Measurements from ENCODE around the gene CDH24. TPM values are rescaled to one million over a fixed set of nuclear protein-coding genes. Genes with fewer than 3 reads are reported as not detected.

Gene CDH24
- polyA plus RNA-seq, 1 donor (not counting 4 experiments of a cell fraction or from before 2014, with no cell fraction given): 3.9 TPM

DNA sequence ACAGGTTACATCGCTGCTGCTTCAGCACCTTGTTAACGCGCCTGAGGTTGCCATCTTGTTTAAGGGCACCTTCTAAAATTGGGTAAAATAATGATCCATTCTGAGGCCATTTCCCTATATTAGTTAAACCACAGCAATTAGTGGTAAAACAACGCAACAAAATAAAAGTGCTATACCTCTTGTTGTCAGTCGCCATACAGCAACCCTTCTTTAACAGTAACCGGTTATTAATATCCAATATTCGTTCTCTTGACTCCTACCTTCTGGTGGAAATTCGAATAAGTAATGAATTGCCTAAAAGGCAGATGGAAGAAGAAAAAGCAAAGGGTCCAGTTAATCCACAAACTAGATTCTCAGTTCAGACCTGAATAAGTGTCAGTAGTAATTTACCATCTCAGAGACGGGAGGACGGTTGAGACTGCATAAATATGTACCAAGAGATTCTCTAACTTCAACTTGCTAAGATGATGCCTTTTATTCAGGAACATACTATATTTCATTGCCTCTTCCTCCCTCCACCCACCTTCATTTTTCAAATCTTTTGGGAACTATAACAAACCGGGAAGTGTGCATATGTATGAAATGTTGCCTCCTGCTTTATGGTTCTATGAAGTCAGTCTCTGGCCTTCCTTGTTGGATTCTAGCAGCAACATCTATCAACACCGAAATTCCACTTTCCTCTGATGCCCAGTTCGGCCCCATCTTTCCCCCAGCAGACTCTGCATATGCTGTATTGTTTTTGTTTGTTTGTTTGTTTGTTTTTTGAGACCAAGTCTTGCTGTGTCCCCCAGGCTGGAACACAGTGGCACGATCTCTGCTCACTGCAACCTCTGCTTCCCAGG is 21.8 kb downstream of the CDH24 start:
- Histone ChIP-seq H3K9ac (ENCODE audit: control insufficient read depth, extremely low read depth, insufficient read depth, low read length) (peak overlapping the region; percentile 98), H4K20me1 (ENCODE audit: control insufficient read depth, extremely low read depth, insufficient read depth, low read length) (no peaks in the 10 kb centered on the region), H3K4me3 (ENCODE audit: control insufficient read depth in 2 of 3, extremely low read depth in 1 of 3, insufficient read depth in 2 of 3, low read depth in 1 of 3, low read length in 3 of 3) (peak overlapping the region in 2 of 3 experiments; percentile 98), H3K79me2 (ENCODE audit: control insufficient read depth, insufficient read depth, low read length) (peaks cover 28% of the 10 kb centered on the region), H3K4me1 (ENCODE audit: control insufficient read depth, extremely low read depth, insufficient read depth, low read length) (peaks cover 10% of the 10 kb centered on the region), H3K9me3 (ENCODE audit: control insufficient read depth, low read depth, low read length) (no peaks in the 10 kb centered on the region), H3K36me3 (ENCODE audit: control insufficient read depth in 2 of 2, extremely low read depth in 1 of 2, insufficient read depth in 2 of 2, low read length in 2 of 2) (peaks cover 5 to 6% of the 10 kb centered on the region in 2 experiments), H3K9me1 (ENCODE audit: control insufficient read depth, extremely low read depth, insufficient read depth, low read length) (no peaks in the 10 kb centered on the region), H3K4me2 (ENCODE audit: control insufficient read depth, extremely low read depth, insufficient read depth, low read depth, low read length) (peak overlapping the region; percentile 83), H3K27me3 (ENCODE audit: control insufficient read depth, extremely low read depth, insufficient read depth, low read length) (no peaks in the 10 kb centered on the region), H2AFZ (ENCODE audit: control insufficient read depth, low read length) (peak overlapping the region; percentile 100), H3K27ac (ENCODE audit: control insufficient read depth, insufficient read depth, low read length) (peak overlapping the region; percentile 100)
- DNase-seq (ENCODE audit: low read depth, low spot score) (no peak), FAIRE-seq (no peak)
- TF ChIP-seq EZH2 (IDR thresholded peaks at IDR 0.05; ENCODE audit: low read length): no peak
- TF ChIP-seq, protein P1, sequence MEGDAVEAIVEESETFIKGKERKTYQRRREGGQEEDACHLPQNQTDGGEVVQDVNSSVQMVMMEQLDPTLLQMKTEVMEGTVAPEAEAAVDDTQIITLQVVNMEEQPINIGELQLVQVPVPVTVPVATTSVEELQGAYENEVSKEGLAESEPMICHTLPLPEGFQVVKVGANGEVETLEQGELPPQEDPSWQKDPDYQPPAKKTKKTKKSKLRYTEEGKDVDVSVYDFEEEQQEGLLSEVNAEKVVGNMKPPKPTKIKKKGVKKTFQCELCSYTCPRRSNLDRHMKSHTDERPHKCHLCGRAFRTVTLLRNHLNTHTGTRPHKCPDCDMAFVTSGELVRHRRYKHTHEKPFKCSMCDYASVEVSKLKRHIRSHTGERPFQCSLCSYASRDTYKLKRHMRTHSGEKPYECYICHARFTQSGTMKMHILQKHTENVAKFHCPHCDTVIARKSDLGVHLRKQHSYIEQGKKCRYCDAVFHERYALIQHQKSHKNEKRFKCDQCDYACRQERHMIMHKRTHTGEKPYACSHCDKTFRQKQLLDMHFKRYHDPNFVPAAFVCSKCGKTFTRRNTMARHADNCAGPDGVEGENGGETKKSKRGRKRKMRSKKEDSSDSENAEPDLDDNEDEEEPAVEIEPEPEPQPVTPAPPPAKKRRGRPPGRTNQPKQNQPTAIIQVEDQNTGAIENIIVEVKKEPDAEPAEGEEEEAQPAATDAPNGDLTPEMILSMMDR (optimal IDR thresholded peaks at IDR 0.05 in 1 of 3, IDR thresholded peaks at IDR 0.05 in 1 of 3, conservative IDR thresholded peaks at IDR 0.05 in 1 of 3; ENCODE audit: extremely low read depth in 1 of 3, insufficient read depth in 2 of 3, low read length in 3 of 3): no peak
- dilution Hi-C loops (cut with MboI; ENCODE audit: extremely low pct_ligation_motif_present, low sequenced_read_pairs): no loop called here

DNA sequence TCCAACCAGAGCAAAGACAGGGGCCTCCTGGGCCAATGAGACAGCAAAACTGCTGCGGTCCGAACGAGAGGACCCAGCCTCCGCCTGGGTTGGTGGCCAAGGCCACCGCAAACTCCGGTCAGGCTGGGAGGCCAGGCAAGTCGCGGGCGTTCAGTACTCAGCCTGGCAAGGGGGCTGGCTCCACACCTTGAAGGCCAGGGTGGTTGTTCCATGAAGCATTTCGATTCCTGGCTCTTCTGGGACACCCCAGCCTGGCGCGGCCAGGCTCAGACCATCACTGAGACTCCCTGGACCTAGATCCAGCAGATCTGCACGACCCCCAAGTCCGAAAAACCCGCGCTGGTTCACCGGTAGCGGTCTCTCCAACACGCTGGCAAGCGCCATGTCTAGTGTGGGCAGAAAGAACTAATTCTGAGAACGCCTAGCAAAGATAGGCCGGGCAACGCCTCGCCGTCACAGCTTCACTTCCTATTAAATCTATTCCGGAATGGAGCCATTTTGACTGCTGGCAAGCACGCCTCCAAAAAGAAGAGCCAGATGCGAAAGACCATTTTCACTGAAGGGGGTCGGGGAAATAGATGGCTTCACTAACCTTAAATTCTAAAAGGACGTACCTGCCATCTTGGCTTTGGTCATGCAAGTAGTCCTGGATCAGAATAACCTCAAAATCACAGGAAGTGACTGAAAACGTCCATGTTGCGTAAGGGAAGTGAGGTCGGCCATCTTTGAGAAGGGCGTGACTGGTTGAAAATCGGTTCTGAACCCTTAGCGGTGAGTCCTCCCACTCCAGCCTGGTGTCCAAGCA is 22.6 kb downstream of the CDH24 start, which contains the start of gene PSMB5:
PSMB5 (minus strand) TSS at position 403 of the 805 bp plus-strand sequence; CDS start at position 384, 19 bp downstream.
- Histone ChIP-seq H3K9ac (ENCODE audit: control insufficient read depth, extremely low read depth, insufficient read depth, low read length) (peak within 1 kb of the TSS; percentile 98), H3K4me1 (ENCODE audit: control insufficient read depth, extremely low read depth, insufficient read depth, low read length) (peaks cover 10% of the 10 kb centered on the region), H3K27me3 (ENCODE audit: control insufficient read depth, extremely low read depth, insufficient read depth, low read length) (no peaks in the 10 kb centered on the region), H3K9me1 (ENCODE audit: control insufficient read depth, extremely low read depth, insufficient read depth, low read length) (no peaks in the 10 kb centered on the region), H3K9me3 (ENCODE audit: control insufficient read depth, low read depth, low read length) (no peaks in the 10 kb centered on the region), H4K20me1 (ENCODE audit: control insufficient read depth, extremely low read depth, insufficient read depth, low read length) (no peaks in the 10 kb centered on the region), H3K27ac (ENCODE audit: control insufficient read depth, insufficient read depth, low read length) (peak within 1 kb of the TSS; percentile 100), H3K4me2 (ENCODE audit: control insufficient read depth, extremely low read depth, insufficient read depth, low read depth, low read length) (peak within 1 kb of the TSS; percentile 83), H3K4me3 (ENCODE audit: control insufficient read depth in 2 of 3, extremely low read depth in 1 of 3, insufficient read depth in 2 of 3, low read depth in 1 of 3, low read length in 3 of 3) (peak within 1 kb of the TSS; percentile 96 to 98 (median 98)), H3K79me2 (ENCODE audit: control insufficient read depth, insufficient read depth, low read length) (peaks cover 28% of the 10 kb centered on the region), H3K36me3 (ENCODE audit: control insufficient read depth in 2 of 2, extremely low read depth in 1 of 2, insufficient read depth in 2 of 2, low read length in 2 of 2) (peaks cover 5 to 6% of the 10 kb centered on the region in 2 experiments), H2AFZ (ENCODE audit: control insufficient read depth, low read length) (peak within 1 kb of the TSS; percentile 100)
- DNase-seq (ENCODE audit: low read depth, low spot score) (peak; percentile 89), FAIRE-seq (peak; percentile 87)
- no peak for TF ChIP-seq EZH2 (IDR thresholded peaks at IDR 0.05; ENCODE audit: low read length)
- TF ChIP-seq, protein P1 (optimal IDR thresholded peaks at IDR 0.05 in 1 of 3, IDR thresholded peaks at IDR 0.05 in 1 of 3, conservative IDR thresholded peaks at IDR 0.05 in 1 of 3; ENCODE audit: extremely low read depth in 1 of 3, insufficient read depth in 2 of 3, low read length in 3 of 3): no peak
- dilution Hi-C loops (cut with MboI; ENCODE audit: extremely low pct_ligation_motif_present, low sequenced_read_pairs): no loop called here
